Measurements from ENCODE around the gene QSER1.
A peak's percentile ranks its signal among the peaks of the same experiment; 100 is the strongest.
"Not testable (repeated sequence)": the region's sequence is repeated elsewhere in the genome, so short reads cannot be mapped to it uniquely, and the experiment has no call there.

Gene QSER1

DNA sequence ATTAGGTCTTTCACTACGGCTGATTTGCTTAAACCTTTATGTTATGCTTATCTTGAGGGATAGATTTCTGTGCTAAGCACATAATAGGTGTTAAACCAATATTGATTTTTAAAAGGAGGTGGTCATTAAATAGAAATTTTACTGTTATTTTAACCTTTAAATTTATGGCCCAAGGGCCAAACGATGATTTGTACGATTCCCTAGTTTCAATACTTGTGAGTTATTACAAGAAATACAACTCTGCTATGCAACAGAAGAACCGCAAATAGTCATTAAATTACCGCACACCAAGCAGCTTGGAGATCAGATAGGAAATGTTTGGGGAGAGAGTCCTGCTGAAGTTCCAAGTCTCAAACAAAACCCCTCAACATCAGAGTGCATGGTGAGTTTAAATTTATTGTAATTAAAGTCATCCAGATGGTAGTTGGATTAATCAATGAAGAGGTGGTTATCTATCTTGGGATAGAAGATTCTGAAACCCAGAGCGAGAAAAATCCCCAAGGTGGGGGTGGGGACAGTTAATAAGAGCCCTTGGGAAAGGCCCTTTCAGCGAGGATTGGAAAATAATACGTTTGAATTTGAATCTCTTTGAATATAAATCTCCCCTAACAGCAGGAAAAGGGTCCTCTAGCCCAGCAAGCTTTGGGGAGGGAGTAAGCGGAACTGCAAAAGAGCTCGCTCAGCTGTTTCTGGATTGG lies 805 bp upstream of the QSER1 start:
- DNase-seq: no peak

DNA sequence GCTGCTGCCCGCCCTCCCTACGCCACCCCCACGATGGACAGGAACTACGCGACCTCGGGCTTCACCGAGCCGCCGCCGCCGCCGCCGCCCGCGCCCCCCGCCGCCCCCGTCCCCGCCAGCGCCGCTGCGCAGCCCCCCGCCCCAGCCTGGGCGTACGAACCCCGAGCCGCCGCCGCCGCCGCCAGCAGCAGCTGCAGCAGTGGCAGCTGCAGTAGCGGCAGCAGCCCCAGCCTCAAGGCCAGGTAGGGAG lies 407 bp downstream of the QSER1 start:
- no peak for DNase-seq

DNA sequence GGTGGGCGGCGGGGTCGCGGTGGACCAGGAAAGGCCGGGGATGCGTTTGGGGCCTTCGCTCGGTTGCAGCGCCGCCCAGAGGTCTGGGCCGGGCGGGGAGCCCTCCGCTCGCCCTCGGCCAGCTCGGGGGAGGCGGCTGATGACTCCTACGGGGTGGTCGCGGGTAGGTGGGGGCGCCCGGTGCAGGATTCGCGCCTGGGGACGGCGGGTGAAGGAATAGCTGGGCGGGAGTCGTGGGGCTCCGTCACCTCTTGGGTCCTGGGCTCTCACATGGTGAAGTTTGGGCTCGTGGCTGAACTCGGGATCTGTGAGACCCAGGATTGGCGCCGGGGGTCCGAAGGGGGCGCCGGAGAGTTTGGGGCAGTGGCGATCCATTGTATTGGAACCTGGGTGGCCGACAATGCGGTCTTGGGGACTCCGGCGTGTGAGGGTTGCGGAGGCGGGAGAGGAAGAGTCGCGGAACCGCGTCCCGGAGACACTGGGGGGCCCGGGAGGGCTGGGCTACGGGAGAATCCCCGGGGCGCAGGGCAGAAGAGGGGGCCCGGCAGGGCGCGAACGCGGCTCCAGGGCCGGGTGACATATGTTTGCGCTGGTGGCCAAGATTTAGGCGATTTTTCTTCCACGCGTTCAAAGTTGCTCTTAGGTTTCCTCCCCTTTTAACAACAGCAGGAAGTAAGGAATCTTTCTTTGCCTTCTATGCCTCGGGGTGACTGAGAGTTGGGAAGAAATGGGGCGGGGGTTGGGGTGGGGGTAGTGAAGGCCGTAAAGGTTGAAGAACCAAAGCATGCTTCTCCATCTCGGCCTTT lies 935 bp downstream of the QSER1 start:
- peak; percentile 56 to 59 for DNase-seq

DNA sequence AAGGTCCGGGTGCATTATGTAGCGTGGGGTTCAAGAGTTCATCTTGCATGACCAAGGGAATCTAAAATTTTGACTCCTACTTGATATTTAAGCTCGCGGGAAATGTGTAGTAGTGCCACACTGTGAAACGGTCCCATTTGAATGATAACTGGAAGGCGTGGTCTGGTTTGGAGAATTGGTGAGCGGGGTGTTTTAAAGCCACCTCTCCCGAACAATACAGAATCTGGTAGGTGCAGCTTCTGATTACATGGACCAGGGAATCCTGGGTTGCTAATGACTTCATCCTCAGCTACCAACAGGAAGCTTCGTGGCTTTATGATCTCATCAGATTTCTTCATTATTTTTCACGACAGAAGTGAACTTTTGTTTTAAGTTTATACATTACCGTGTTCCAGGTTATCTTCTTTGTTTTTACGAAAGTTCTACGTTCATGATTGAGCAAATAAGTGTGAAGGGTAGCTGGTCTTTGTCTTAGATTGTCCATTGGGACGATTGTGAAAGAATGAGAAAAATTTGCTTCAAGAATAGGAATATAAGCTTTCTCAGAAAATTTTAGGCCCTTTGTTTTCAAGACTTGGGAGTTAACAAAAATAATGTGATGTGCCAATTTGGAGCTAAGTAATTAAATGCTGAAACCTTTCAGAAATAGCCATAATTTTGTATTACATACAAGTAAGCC lies 1.7 kb downstream of the QSER1 start:
- peak; percentile 14 to 24 for DNase-seq

DNA sequence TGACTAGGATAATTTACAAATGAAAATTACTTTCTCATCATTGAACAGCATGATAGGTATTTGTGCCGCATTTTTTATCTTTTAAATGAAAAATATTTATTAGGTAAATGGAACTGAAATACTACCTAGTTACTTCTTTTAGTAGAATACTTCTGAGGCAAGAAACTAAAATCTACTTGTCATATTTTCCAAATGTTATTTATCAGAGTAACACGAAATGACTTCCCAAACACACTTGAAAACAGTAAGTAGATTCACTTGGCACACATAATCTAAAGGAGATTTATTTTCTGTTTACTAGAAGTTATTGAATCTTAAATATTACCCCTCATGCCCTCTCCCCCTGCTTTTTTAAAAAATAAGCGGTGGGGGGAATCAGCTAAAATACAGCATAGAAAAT lies 2.3 kb downstream of the QSER1 start:
- DNase-seq: no peak

DNA sequence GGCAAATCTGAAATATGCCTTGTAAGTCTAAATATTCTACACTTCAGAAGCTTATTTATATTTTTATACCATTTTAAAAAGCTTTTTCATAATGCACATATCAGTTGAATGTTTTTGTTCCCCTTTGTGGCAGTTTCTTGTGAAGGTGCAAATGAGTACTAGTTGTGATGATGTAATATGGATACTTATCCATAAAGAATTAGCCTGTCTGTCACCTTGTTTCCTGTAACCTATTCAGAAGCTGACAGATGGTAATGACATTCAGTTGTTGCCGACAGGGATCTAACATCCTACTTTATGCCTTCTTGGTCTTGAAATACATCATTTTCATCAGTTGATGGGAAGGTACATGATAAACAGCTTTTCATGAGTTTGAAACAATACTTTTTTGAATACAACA lies 2.9 kb downstream of the QSER1 start:
- DNase-seq: no peak

DNA sequence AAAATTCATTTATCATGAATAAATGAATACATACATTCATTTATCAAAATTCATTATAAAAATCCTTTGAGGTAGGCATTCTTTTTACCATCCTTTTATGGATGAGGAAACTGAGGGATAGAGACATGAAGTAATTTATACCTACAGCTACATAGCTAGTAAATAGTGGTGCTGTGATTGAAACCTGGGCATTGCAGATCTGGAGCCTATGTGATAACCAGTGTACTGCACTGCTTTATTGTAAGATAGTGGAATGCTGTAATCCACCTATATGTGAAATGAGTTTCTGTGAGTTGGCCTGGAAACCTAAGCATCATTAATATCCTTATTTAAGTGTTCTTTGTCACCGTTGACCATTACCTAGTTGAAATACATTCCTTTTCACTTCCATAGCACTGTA lies 4.5 kb downstream of the QSER1 start:
- no peak for DNase-seq

DNA sequence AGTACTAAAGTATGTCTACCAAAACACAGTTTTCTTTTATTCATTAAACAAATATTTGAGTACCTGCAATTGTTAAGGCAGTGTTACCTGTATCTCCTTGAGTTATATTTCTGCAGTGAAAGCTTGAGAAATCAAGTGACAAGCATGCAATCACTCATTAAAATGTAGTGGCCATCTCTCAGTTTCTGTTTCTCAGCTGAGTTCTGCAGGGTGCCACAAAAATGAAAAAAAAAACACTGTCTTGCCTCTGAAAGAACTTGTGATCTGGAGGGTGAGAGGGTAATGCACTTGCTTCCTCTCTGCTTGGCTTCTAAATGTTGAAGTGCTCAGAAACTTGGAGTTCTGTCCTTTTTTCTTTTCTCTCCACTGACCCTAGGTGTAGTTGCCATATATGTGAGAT lies 6.8 kb downstream of the QSER1 start:
- no peak for DNase-seq

DNA sequence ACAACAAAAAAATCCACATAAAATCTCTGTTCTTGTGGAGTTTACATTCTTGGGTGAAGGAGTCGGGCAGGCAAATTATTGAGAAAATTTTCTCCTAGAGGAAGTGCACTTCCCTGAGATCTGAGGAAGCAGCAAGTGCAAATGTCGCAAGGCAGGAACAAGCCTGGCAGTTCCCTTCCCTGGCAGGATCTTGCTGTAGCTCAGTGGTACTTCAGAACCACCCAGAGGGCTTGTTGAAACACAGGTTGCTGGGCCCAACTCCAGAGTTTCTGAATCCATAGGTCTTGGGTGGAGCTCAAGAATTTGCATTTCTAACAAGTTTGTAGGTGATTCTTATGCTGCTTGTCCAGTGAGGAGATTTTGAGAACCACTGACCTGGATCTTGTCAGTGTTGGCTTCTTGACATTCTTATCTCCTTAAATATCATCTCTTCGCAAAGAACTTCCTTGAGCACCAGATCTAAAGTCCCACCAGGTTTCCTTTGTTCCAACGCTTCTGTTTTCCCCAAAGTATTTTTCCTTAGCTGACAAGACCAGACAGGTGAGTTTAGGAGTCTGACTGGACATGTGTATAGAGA lies 9.6 kb downstream of the QSER1 start:
- no peak for DNase-seq

DNA sequence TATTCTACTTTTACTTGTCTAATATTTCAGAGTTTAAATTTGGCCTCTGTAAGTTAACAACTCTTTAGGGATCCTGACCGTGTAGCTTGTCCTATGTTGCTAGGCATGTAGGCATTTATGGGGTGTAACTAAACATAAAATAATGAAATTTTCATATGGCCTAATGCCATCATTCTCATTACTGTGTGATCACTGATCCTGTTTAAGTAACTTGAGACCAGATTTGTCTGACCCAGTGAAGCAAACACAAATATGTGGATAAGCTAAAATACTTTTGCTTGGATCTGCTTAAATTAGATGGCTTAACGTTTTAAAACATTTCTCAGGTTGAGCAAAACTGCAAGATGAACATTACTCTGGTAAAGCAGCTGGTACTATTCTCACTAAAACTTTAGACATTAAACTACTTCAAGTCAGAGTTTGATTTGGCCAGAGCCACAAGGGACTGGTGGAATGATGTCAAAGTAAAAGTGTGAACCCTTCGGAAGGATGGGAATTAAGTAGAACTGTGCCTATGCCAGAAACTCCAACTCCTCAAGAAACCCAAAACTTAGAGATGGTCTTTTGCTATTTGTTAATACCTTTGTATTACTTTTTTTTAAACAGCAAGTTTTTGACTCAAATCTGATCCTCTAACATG lies 12.5 kb downstream of the QSER1 start:
- no peak for DNase-seq

DNA sequence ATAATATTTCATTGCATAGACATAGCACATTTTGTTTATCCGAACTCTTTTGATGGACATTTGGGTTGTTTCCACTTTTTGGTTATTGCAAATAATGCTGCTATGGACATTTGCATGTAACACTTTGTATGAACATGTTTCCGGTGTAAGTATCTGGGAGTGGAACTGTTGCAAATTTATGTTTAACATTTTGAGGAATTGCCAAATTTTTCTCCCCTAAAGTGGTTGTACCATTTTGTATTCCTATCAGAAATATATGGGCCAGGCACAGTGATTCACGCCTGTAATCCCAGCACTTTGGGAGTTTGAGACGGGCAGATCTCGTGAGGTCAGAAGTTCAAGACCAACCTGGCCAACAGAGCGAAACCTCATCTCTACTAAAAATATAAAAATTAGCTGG lies 16.0 kb downstream of the QSER1 start:
- DNase-seq: no peak

DNA sequence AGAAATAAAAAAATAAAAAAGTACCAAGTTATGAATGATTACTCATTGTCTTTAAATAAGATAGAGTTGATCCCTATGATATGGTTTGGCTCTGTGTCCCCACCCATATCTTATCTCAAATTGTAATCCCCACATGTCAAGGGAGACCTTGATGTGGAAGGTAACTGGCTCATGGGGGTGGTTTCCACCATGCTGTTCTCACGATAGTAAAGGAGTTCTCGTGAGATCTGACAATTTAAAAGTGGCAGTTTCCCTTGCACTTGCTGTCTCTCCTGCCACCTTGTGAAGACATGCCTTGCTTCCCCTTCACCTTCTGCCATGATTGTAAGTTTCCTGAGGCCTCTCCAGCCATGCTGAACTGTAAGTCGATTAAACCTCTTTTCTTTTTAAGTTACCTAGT lies 18.8 kb downstream of the QSER1 start:
- DNase-seq: no peak

DNA sequence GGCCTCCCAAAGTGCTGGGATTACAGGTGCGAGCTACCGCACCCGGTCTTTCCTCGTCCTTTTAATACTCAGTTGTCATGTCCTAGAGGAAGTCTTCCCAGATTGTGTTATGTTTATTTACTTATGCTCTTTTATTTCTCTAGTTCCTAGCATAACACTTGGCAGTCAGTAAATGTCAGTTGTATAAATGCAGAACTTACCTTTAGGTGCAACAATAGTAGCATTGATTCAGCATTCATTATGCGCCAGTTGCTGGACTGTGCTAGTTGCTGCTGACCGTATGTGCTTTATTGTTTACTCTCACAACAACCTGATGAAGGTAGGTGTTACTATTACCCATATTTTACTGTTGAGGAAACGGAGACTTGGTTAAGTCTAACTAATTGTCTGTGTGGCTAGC lies 20.8 kb downstream of the QSER1 start:
- no peak for DNase-seq

DNA sequence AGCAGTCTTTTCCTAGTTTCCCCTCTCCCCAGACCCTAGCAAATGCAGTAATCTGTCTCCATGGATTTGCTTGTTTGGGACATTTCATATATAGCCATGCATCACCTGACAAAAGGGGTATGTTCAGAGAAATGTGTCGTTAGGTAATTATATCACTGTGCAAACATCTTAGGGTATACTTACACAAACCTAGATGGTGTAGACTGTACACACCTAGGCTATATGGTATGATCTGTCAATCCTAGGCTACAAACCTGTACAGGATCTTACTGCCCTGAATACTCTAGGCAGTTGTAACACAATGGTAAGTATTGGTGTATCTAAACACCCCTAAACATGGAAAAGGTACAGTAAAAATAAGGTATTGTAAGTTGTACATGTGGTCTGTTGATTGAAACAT lies 23.8 kb downstream of the QSER1 start:
- no peak for DNase-seq

DNA sequence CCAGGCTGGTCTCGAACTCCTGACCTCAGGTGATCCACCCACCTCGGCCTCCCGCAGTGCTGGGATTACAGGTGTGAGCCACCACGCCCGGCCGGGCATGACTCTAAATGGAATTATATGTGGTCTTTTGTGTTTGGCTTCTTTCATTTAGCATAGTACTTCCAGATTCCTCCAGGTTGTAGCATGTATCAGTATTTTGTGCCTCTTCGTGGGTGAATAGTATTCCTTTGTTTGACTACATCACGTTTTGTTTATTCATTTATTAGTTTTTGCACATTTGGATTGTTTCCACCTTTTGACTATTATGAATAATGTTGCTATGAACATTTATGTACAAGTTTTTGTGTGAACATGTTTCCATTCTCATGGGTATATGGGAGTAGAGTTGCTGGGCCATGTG lies 24.4 kb downstream of the QSER1 start:
- DNase-seq: no peak

DNA sequence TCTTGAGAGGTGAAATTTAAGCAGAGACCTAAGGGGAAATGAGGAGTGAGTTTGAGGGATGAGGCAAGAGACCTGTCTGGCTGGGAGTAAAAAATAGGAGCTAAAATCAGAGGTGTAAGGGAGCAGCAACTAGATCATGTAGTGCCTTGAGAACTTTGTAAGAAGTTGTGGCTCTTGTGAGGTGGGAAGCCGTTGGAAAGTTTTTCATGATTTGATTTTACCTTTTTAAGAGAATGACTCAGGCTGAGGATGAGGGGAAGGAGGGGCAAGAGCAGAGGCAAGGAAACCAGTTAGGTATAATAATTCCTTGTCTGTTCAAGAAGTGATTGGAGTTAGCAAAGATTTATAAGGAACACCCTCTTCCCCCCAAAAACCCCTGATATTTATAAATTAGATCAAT lies 25.8 kb downstream of the QSER1 start:
- no peak for DNase-seq

DNA sequence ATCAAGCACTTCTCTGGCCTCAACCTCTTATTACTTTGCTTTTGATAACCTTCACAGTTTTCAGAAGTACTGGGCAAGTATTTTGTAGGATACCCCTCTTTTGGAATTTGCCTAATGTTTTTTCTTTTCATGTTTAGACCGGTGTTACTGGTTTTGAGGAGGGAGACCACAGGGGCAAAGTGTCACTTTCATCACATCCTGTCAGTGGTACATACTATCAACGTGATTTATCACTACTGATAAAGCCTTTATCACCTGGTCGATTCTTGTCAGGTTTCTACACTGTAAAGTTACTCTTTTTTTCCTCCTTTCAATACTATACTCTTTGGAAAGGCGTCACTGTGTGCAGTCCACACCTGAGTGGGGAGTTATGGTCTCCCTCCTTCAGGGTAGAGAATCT lies 26.7 kb downstream of the QSER1 start:
- DNase-seq: no peak

DNA sequence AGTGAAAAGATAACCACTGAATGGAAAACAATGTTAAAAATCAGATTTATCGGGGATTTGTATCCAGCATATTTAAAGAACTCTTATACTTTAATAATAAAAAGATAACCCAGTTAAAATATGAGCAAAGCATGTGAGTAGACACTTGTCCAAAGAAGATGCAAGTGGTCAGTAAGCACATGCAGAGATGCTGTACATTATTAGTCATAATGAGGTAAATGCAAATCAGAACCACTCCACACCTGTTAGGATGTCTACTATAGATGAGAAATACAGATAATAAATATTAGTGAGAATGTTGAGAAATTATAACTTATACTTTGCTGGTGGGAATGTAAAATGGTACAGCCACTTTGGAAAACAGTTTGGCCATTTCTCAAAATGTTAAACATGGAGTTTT lies 28.0 kb downstream of the QSER1 start:
- no peak for DNase-seq

DNA sequence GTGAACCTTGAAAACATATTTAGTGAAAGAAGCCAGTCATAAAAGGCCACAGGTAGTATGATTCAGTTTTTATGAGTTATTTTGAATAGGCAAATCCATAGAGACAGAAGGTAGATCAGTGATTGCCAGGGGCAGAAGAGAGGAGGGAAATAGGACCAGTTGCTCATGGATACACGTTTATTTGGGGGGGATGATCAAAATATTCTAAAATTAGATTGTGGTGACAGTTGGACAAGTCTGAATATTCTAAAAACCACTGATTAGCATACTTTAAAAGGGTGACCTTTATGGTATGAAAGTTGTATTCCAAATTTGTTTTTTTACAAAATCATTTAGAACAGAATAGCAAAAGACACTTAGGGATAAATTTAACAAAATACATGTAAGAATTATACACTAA lies 28.6 kb downstream of the QSER1 start:
- no peak for DNase-seq

DNA sequence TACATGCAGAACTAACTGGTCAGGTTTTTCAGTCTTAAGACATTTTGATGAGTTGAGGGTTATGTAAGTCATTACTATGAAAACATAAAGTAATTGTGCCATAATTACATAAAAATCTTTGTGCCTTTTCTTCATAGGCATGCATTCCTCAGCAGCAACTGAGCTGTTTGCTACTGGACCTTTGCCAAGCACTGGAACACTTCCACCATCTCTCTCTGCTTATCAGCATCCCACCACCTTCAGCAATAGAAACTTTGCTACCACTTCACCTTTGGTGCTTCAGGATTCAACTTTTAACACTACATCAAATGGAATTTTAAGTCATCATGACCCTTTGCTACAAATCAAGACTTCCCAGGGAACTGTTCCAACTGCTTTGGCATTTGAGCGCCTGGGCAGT lies 39.0 kb downstream of the QSER1 start:
- no peak for DNase-seq

DNA sequence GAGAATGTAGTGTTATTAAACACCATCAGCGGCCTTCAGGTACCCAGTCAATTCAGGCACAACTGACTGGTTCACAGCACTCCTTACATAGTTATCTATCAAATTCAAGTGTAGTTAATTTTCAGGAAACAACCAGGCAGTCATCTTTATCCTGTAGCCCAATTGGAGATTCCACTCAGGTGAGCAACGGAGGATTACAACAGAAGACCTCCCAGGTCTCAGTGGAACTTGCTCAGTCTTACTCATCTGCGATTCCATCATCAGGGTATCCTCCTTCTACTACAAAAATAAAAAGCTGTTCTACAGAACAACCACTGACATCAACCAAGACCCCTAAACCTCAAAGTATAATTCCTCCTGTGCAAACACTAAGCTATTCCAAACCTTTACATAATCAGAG lies 39.6 kb downstream of the QSER1 start:
- no peak for DNase-seq

DNA sequence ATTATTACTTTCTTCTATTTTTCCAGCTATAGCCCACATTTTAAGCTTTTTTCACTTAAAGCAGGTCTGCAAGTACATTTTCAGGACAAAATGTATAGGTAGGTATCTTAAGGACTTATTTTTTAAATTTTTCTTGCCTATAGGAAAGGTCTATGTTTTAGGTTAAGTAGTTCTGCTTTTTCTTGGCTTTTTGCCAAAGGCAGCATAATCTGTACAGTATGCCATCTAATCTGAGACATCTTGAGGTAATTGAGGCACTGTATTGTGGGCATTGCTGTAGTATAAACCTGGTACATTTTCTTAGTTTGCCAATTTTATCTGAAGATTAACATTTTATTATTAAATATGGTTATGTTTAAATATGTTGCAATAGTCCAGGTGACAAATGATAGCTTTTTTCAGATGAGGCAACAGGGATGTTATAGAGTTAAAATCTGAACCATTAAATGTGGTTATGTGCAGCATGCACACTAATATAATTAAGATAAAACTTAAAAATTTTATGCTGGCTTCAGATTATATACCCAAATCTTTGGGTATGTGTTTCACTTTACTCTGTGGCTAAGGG lies 42.9 kb downstream of the QSER1 start:
- DNase-seq: no peak

DNA sequence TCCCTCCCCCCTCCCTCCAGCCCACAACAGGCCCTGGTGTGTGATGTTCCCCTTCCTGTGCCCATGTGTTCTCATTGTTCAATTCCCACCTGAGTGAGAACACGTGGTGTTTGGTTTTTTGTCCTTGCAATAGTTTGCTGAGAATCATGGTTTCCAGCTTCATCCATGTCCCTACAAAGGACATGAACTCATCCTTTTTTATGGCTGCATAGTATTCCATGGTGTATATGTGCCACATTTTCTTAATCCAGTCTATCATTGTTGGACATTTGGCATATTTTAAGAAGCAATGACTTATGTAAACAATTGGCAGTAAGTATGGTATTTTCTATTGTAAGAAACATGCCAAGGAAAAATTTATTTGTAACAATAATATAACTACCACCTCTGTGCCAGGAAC lies 43.6 kb downstream of the QSER1 start:
- DNase-seq: not testable (repeated sequence)

Measured in stimulated activated CD4-positive, alpha-beta T cell treated with anti-CD3 and anti-CD28 coated beads, Interleukin-2, amount 100 ng/mL, for 24 hours (primary cell).